IPS-15b (cell line): ENCODE data around the gene RGMA.
A peak's percentile ranks its signal among the peaks of the same experiment; 100 is the strongest.
"Not testable (repeated sequence)": the region's sequence is repeated elsewhere in the genome, so short reads cannot be mapped to it uniquely, and the experiment has no call there.

Experiments used
- H3K27me3 ChIP-seq: one replicate; pipeline ENCODE4 v1.6.1; 2013; ENCODE audit warnings: low read length; ENCODE audit not compliant: control insufficient read depth, insufficient read depth
- H3K36me3 ChIP-seq: one replicate; pipeline ENCODE4 v1.6.1; 2013; ENCODE audit warnings: low read length; ENCODE audit not compliant: control insufficient read depth, insufficient read depth
- H3K4me1 ChIP-seq: one replicate; pipeline ENCODE4 v1.6.1; 2013; ENCODE audit warnings: mild to moderate bottlenecking, low read length; ENCODE audit not compliant: control insufficient read depth, insufficient read depth
- H3K4me3 ChIP-seq: one replicate; pipeline ENCODE4 v1.5.1; 2013; ENCODE audit warnings: low read depth, low read length
- H3K9ac ChIP-seq: one replicate; pipeline ENCODE4 v1.6.1; 2013; ENCODE audit warnings: low read depth, mild to moderate bottlenecking, low read length
- H3K9me3 ChIP-seq: one replicate; pipeline ENCODE4 v1.6.1; 2013; ENCODE audit warnings: mild to moderate bottlenecking, low read length; ENCODE audit not compliant: control insufficient read depth, insufficient read depth

The RGMA gene

GRCh38 chr15:93035953-93036810, 52.8 kb downstream of the RGMA start:
- Histone ChIP-seq H3K9me3 (no peaks in the 10 kb centered on the region), H3K27me3 (no peaks in the 10 kb centered on the region), H3K9ac (no peak overlapping the region), H3K36me3 (no peaks in the 10 kb centered on the region), H3K4me3 (no peak overlapping the region), H3K4me1 (no peaks in the 10 kb centered on the region)

GRCh38 chr15:93035092-93035915, 53.7 kb downstream of the RGMA start:
- Histone ChIP-seq H3K36me3 (no peaks in the 10 kb centered on the region), H3K9me3 (no peaks in the 10 kb centered on the region), H3K4me3 (no peak overlapping the region), H3K9ac (no peak overlapping the region), H3K4me1 (no peaks in the 10 kb centered on the region), H3K27me3 (no peaks in the 10 kb centered on the region)

- Histone ChIP-seq H3K4me3 (no peak overlapping the region), H3K36me3 (no peaks in the 10 kb centered on the region), H3K9me3 (no peaks in the 10 kb centered on the region), H3K4me1 (peaks cover 2% of the 10 kb centered on the region), H3K27me3 (no peaks in the 10 kb centered on the region), H3K9ac (no peak overlapping the region)
These were observed 54.5 kb downstream of the RGMA start for GRCh38 chr15:93034512-93034911.

DNA sequence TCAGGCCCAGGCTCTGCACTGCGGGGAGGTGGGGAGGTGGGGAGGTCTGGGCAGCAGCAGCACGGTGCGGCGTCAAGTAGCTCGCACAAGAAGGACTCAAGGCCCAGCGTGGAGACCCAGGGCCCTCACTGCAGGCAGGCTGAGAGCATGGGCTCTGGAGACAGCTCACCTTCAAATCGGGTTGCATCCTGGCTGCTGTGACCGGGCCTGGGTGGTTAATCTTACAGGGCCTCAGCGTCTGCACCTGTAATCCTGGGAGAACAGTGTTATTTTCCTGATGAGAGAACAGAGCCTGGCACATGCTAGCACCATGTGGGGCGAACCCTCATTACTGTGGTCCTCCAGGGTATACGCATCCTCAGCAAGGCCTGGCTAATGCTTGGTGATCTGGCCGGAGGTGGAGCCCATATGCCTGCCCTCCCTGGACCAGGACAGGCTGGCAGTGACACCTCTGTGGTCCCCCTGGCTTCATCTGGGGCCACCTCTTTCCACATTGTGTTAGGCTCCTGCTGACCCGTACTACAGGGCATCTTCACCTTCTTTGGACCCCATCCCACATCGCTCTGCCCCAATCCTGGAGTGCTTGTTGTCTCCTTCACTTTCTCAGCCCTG, 55.5 kb downstream of the RGMA start:
- H3K4me3 ChIP-seq, result no peak overlapping the region
- peaks cover 2% of the 10 kb centered on the region for H3K4me1 ChIP-seq
- no peak overlapping the region for H3K9ac ChIP-seq
- H3K36me3 ChIP-seq, result no peaks in the 10 kb centered on the region
- no peaks in the 10 kb centered on the region for H3K27me3 ChIP-seq
- no peaks in the 10 kb centered on the region for H3K9me3 ChIP-seq

- H3K9ac ChIP-seq, H3K36me3 ChIP-seq, H3K4me1 ChIP-seq, H3K4me3 ChIP-seq, H3K9me3 ChIP-seq, H3K27me3 ChIP-seq: not testable (repeated sequence)
These were observed 56.4 kb downstream of the RGMA start for GRCh38 chr15:93032515-93033206.

DNA sequence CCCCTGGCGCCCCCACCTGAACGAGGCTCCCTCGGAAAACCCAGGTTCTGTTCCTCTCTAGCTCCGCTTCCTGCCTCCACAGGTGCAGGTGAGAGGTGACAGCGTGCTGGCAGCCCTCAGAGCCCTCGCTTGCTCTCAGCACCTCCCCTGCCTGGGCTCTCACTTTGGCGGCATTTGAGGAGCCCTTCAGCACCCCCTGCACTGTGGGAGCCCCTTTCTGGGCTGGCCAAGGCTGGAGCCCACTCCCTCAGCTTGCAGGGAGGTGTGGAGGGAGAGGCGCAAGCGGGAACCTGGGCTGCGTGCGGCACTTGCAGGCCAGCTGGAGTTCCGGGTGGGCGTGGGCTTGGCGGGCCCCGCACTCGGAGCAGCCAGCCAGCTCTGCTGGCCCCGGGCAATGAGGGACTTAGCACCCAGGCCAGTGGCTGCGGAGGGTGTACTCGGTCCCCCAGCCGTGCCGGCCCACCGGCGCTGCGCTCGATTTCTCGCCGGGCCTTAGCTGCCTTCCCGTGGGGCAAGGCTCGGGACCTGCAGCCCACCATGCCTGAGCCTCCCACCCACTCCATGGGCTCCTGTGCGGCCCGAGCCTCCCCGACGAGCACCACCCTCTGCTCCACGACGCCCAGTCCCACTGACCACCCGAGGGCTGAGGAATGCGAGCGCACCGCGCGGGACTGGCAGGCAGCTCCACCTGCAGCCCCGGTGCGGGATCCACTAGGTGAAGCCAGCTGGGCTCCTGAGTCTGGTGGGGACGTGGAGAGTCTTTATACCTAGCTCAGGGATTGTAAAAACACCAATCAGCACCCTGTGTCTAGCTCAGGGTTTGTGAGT, 57.2 kb downstream of the RGMA start:
- H3K4me1 ChIP-seq, H3K9me3 ChIP-seq, H3K27me3 ChIP-seq, H3K36me3 ChIP-seq, H3K9ac ChIP-seq, H3K4me3 ChIP-seq: not testable (repeated sequence)

DNA sequence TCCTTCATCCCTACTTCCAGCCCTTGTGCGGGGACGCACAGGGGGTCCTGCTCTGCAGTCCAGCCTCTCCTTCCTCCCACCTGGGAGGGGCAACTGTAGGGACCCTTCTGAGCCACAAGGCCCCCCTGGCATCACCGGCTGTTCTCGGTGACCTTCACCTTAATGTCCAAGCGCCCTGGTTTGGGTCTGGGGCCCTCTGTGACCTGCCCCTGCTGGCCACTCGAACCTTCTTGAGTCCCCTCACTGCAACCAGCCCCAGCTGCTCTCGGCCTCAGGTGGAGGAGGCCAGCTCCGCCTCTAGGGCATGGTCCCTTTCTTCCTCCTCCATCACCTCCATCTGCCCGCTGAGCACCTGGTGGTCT, 57.9 kb downstream of the RGMA start:
- peaks cover 11% of the 10 kb centered on the region for H3K36me3 ChIP-seq
- no peak overlapping the region for H3K9ac ChIP-seq
- H3K27me3 ChIP-seq, result no peaks in the 10 kb centered on the region
- no peaks in the 10 kb centered on the region for H3K9me3 ChIP-seq
- H3K4me1 ChIP-seq, result peaks cover 2% of the 10 kb centered on the region
- H3K4me3 ChIP-seq, result peak overlapping the region; percentile 22

DNA sequence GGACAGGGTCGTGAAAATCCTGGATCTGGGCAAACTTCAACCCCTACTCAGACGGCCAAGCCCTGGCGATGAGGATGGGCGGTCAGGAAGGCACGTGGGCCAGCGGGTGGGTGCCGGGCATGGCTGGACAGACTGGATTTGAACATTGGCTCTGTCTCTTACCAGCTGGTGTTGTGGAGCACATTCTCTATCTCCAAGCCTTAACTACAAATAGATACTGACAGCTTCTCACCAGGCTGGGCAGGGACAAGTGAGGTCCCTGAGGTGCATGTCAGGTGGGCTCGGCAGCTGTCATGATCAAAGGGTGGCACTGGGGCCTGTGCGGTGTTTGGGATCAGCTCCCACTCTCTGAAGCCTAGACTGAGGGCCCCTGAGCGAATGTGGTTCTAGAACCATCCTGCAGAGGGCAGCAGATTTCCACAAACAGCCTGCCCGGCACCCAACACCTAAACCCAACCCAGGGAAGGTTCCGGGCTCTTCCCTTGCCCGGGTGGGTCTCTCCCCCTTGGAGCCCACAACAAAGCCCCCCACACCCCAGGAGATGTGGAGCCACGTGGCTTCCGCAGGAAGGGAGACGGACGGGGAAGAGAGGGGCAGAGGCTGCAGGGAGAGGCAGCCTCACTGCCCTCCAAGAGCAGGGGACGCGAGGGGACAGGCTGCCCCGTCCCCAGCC, 58.4 kb downstream of the RGMA start:
- Histone ChIP-seq H3K36me3 (peaks cover 13% of the 10 kb centered on the region), H3K4me1 (peaks cover 2% of the 10 kb centered on the region), H3K27me3 (no peaks in the 10 kb centered on the region), H3K9ac (no peak overlapping the region), H3K9me3 (no peaks in the 10 kb centered on the region), H3K4me3 (peak overlapping the region; percentile 22)

- Histone ChIP-seq H3K4me3 (no peak overlapping the region), H3K9ac (no peak overlapping the region)
These were observed 59.1 kb downstream of the RGMA start for GRCh38 chr15:93029836-93030429.

GRCh38 chr15:93029214-93029835, 59.7 kb downstream of the RGMA start:
- peaks cover 2% of the 10 kb centered on the region for H3K4me1 ChIP-seq
- H3K4me3 ChIP-seq, result no peak overlapping the region
- H3K9ac ChIP-seq, result no peak overlapping the region

More at GRCh38 chr15:93029836-93030429, 59.1 kb downstream of the RGMA start:
- Histone ChIP-seq H3K36me3 (peaks cover 17% of the 10 kb centered on the region), H3K4me1 (peaks cover 2% of the 10 kb centered on the region), H3K9me3 (no peaks in the 10 kb centered on the region), H3K27me3 (no peaks in the 10 kb centered on the region)

More at GRCh38 chr15:93029214-93029835, 59.7 kb downstream of the RGMA start:
- H3K36me3 ChIP-seq, result peaks cover 23% of the 10 kb centered on the region
- no peaks in the 10 kb centered on the region for H3K9me3 ChIP-seq
- no peaks in the 10 kb centered on the region for H3K27me3 ChIP-seq
